ENCODE results near the gene VAMP7. TPM values are rescaled to one million over a fixed set of nuclear protein-coding genes. Genes with fewer than 3 reads are reported as not detected.

VAMP7 gene
- total and polyA plus RNA-seq, 4 donors: 22.7 to 38.4 (median 32.8) TPM

- no peaks in the 10 kb centered on the region for H3K27me3 ChIP-seq (ENCODE audit: control insufficient read depth in 3 of 3, insufficient read depth in 3 of 3, low read length in 2 of 3)
- ATAC-seq (ENCODE audit: insufficient read depth, low FRiP score) (no peak), DNase-seq (no peak)
- TF ChIP-seq CTCF (IDR thresholded peaks at IDR 0.05; ENCODE audit: control extremely low read depth, extremely low read depth): no peak
- WGBS, 2 donors: 0 to 11% methylated on average over 1 of the region's 1 CpG
- no peaks in the 10 kb centered on the region for H3K4me1 ChIP-seq (ENCODE audit: control insufficient read depth in 5 of 5, insufficient read depth in 5 of 5, low read length in 5 of 5)
- H3K27ac ChIP-seq (ENCODE audit: low read depth in 1 of 2, low read length in 1 of 2): no peak overlapping the region
- no peak overlapping the region for H3K4me3 ChIP-seq
- H3K9me3 ChIP-seq (ENCODE audit: control insufficient read depth in 4 of 4, insufficient read depth in 3 of 4, low read length in 3 of 4): peaks cover 0 to 1% (median 0%) of the 10 kb centered on the region in 4 donors
- no peaks in the 10 kb centered on the region for H3K36me3 ChIP-seq (ENCODE audit: control insufficient read depth in 4 of 4, insufficient read depth in 4 of 4, low read length in 4 of 4)
- no peak overlapping the region for H3K9ac ChIP-seq (ENCODE audit: insufficient read depth in 1 of 2, low read length in 2 of 2)
These were observed 23.6 kb upstream of the VAMP7 start for GRCh38 chrX:155857561-155857960.

GRCh38 chrX:155864655-155865054 is 16.5 kb upstream of the VAMP7 start:
- no peak overlapping the region for H3K4me3 ChIP-seq
- H3K4me1 ChIP-seq (ENCODE audit: control insufficient read depth in 5 of 5, insufficient read depth in 5 of 5, low read length in 5 of 5): no peaks in the 10 kb centered on the region
- DNase-seq: no peak
- no peak overlapping the region for H3K9ac ChIP-seq (ENCODE audit: insufficient read depth in 1 of 2, low read length in 2 of 2)
- no peaks in the 10 kb centered on the region for H3K36me3 ChIP-seq (ENCODE audit: control insufficient read depth in 4 of 4, insufficient read depth in 4 of 4, low read length in 4 of 4)
- peaks cover 0 to 4% (median 0%) of the 10 kb centered on the region in 4 donors for H3K9me3 ChIP-seq (ENCODE audit: control insufficient read depth in 4 of 4, insufficient read depth in 3 of 4, low read length in 3 of 4)
- H3K27me3 ChIP-seq (ENCODE audit: control insufficient read depth in 3 of 3, insufficient read depth in 3 of 3, low read length in 2 of 3): no peaks in the 10 kb centered on the region
- TF ChIP-seq CTCF (IDR thresholded peaks at IDR 0.05; ENCODE audit: control extremely low read depth, extremely low read depth): no peak
- WGBS, 2 donors: 33 to 39% methylated on average over 1 of the region's 1 CpG
- ATAC-seq (ENCODE audit: insufficient read depth, low FRiP score): no peak
- no peak overlapping the region for H3K27ac ChIP-seq (ENCODE audit: low read depth in 1 of 2, low read length in 1 of 2)

- H3K27ac ChIP-seq (ENCODE audit: low read depth in 1 of 2, low read length in 1 of 2): no peak overlapping the region
- TF ChIP-seq CTCF (IDR thresholded peaks at IDR 0.05; ENCODE audit: control extremely low read depth, extremely low read depth): no peak
- no peak overlapping the region for H3K9ac ChIP-seq (ENCODE audit: insufficient read depth in 1 of 2, low read length in 2 of 2)
- no peaks in the 10 kb centered on the region for H3K36me3 ChIP-seq (ENCODE audit: control insufficient read depth in 4 of 4, insufficient read depth in 4 of 4, low read length in 4 of 4)
- H3K4me3 ChIP-seq: no peak overlapping the region
- H3K27me3 ChIP-seq (ENCODE audit: control insufficient read depth in 3 of 3, insufficient read depth in 3 of 3, low read length in 2 of 3): no peaks in the 10 kb centered on the region
- 86 to 88% methylated on average over 17 to 18 of the region's 18 CpGs for WGBS, 2 donors
- peaks cover 0 to 4% (median 0%) of the 10 kb centered on the region in 4 donors for H3K9me3 ChIP-seq (ENCODE audit: control insufficient read depth in 4 of 4, insufficient read depth in 3 of 4, low read length in 3 of 4)
- no peak for ATAC-seq (ENCODE audit: insufficient read depth, low FRiP score)
- no peaks in the 10 kb centered on the region for H3K4me1 ChIP-seq (ENCODE audit: control insufficient read depth in 5 of 5, insufficient read depth in 5 of 5, low read length in 5 of 5)
- no peak for DNase-seq
These were observed 16.0 kb upstream of the VAMP7 start for GRCh38 chrX:155865193-155865592.

GRCh38 chrX:155867821-155868220 is 13.3 kb upstream of the VAMP7 start:
- H3K27ac ChIP-seq (ENCODE audit: low read depth in 1 of 2, low read length in 1 of 2): no peak overlapping the region
- no peak for TF ChIP-seq CTCF (IDR thresholded peaks at IDR 0.05; ENCODE audit: control extremely low read depth, extremely low read depth)
- H3K4me1 ChIP-seq (ENCODE audit: control insufficient read depth in 5 of 5, insufficient read depth in 5 of 5, low read length in 5 of 5): no peaks in the 10 kb centered on the region
- ATAC-seq (ENCODE audit: insufficient read depth, low FRiP score): no peak
- 68 to 80% methylated on average over 4 of the region's 4 CpGs for WGBS, 2 donors
- peaks cover 0 to 4% (median 0%) of the 10 kb centered on the region in 4 donors for H3K9me3 ChIP-seq (ENCODE audit: control insufficient read depth in 4 of 4, insufficient read depth in 3 of 4, low read length in 3 of 4)
- DNase-seq: no peak
- H3K27me3 ChIP-seq (ENCODE audit: control insufficient read depth in 3 of 3, insufficient read depth in 3 of 3, low read length in 2 of 3): peaks cover 0 to under 1% (median 0%) of the 10 kb centered on the region in 3 donors
- H3K4me3 ChIP-seq: no peak overlapping the region
- no peak overlapping the region for H3K9ac ChIP-seq (ENCODE audit: insufficient read depth in 1 of 2, low read length in 2 of 2)
- no peaks in the 10 kb centered on the region for H3K36me3 ChIP-seq (ENCODE audit: control insufficient read depth in 4 of 4, insufficient read depth in 4 of 4, low read length in 4 of 4)
